Lung (tissue), 16 donors: ENCODE data around the gene HYLS1. TPM values are rescaled to one million over a fixed set of nuclear protein-coding genes. Genes with fewer than 3 reads are reported as not detected.
"Not testable (repeated sequence)": the region's sequence is repeated elsewhere in the genome, so short reads cannot be mapped to it uniquely, and the experiment has no call there.

ENCODE experiments used
- ATAC-seq: fragments of 200-7000 bp; cut with Tn5 transposase; one replicate; pipeline ENCODE4 v1.9.1; 2020; ENCODE audit warnings: moderate number of reproducible peaks; ENCODE audit not compliant: insufficient read depth, low FRiP score
- DNase-seq, 3 donors: peaks; one replicate each; pipeline ENCODE4 v3.0.0-alpha.2; 2013 to 2017
- H3K27ac ChIP-seq, 2 donors: one replicate each; pipeline ENCODE4 v1.5.1; 2013; ENCODE audit warnings: mild to moderate bottlenecking in 2 of 2, moderate library complexity in 2 of 2, control low read depth in 1 of 2, inconsistent platforms in 1 of 2, low read depth in 1 of 2, low read length in 1 of 2
- H3K27me3 ChIP-seq, 3 donors: one replicate each; pipeline ENCODE4 v1.5.1; 2013; ENCODE audit warnings: low read length in 2 of 3; ENCODE audit not compliant: control insufficient read depth in 3 of 3, insufficient read depth in 3 of 3
- H3K36me3 ChIP-seq, 4 donors: one replicate each; pipeline ENCODE4 v1.5.1; 2013; ENCODE audit warnings: low read length in 4 of 4, mild to moderate bottlenecking in 1 of 4, moderate library complexity in 1 of 4; ENCODE audit not compliant: control insufficient read depth in 4 of 4, insufficient read depth in 4 of 4
- H3K4me1 ChIP-seq, 5 donors: one replicate each; pipeline ENCODE4 v1.5.1; 2013; ENCODE audit warnings: low read length in 5 of 5, mild to moderate bottlenecking in 2 of 5, moderate library complexity in 1 of 5; ENCODE audit not compliant: control insufficient read depth in 5 of 5, insufficient read depth in 5 of 5
- H3K4me3 ChIP-seq: one replicate; pipeline ENCODE4 v1.5.1; 2013; ENCODE audit warnings: mild to moderate bottlenecking, control low read depth, moderate library complexity
- H3K9ac ChIP-seq, 2 donors: one replicate each; pipeline ENCODE4 v1.5.1; 2013; ENCODE audit warnings: low read length in 2 of 2, control low read depth in 1 of 2; ENCODE audit not compliant: insufficient read depth in 1 of 2
- H3K9me3 ChIP-seq, 4 donors: one replicate each; pipeline ENCODE4 v1.5.1; 2013; ENCODE audit warnings: low read length in 3 of 4, mild to moderate bottlenecking in 1 of 4, moderate library complexity in 1 of 4; ENCODE audit not compliant: control insufficient read depth in 4 of 4, insufficient read depth in 3 of 4
- CTCF ChIP-seq: IDR thresholded peaks from 2 replicates; pipeline ENCODE4 v1.5.1; 2012; ENCODE audit warnings: mild to moderate bottlenecking; ENCODE audit errors: control extremely low read depth, extremely low read depth
- WGBS, 2 donors: extraction: QIAGEN DNeasy Blood & Tissue Kit; methylation state at CpG; one replicate each; pipeline ENCODE4 v1.1.7; 2013; 5-methylcytosine and 5-hydroxymethylcytosine counted together
- long read RNA-seq, 5 donors: transcript quantifications; one replicate each; lab custom pipeline, GENCODE V29; 2026
- polyA plus RNA-seq, 2 donors: library from polyadenylated mRNA; stranded (reverse); fragments of 200-250 nt; gene quantifications; one replicate each; pipeline ENCODE4 v1.2.1, GENCODE V29; 2013
- total RNA-seq, 2 donors: library from RNA; depleted of rRNA in 1 of 2; stranded (reverse); fragments of >200 nt in 1 of 2; gene quantifications; one replicate each; pipeline ENCODE4 v1.2.1, GENCODE V29; 2014 to 2021
- donor health status: control.
- donor health status: control.
- donor health status: Bipolar disorder and iron deficiency.
- donor health status: healthy.
- donor health status: DM: yes; HTN: yes; CAD: no.

The HYLS1 gene
- 1 to 10 TPM; 1.6 to 2.4 TPM for total RNA-seq
- polyA plus RNA-seq, result 1 to 10 TPM; 1.5 to 2.6 TPM
- long read RNA-seq, donor 1, partial matches to known transcripts, result 12 of 16 reads
- long read RNA-seq, donor 1, other reads (novel, unspliced or antisense), result 0 of 16 reads
- long read RNA-seq, donor 2, transcript HYLS1-202 (3 exons, 2,061 nt), result major isoform, 5 of 5 reads
- long read RNA-seq, donor 2, partial matches to known transcripts, result 0 of 5 reads
- long read RNA-seq, donor 2, other reads (novel, unspliced or antisense), result 0 of 5 reads
- long read RNA-seq, donor 3, result 0 reads
- long read RNA-seq, donor 4, transcript HYLS1-202 (3 exons, 2,061 nt), result major isoform, 5 of 25 reads
- long read RNA-seq, donor 4, partial matches to known transcripts, result 20 of 25 reads
- long read RNA-seq, donor 4, other reads (novel, unspliced or antisense), result 0 of 25 reads
- long read RNA-seq, donor 5, partial matches to known transcripts, result 32 of 36 reads
- long read RNA-seq, donor 5, other reads (novel, unspliced or antisense), result 0 of 36 reads

DNA sequence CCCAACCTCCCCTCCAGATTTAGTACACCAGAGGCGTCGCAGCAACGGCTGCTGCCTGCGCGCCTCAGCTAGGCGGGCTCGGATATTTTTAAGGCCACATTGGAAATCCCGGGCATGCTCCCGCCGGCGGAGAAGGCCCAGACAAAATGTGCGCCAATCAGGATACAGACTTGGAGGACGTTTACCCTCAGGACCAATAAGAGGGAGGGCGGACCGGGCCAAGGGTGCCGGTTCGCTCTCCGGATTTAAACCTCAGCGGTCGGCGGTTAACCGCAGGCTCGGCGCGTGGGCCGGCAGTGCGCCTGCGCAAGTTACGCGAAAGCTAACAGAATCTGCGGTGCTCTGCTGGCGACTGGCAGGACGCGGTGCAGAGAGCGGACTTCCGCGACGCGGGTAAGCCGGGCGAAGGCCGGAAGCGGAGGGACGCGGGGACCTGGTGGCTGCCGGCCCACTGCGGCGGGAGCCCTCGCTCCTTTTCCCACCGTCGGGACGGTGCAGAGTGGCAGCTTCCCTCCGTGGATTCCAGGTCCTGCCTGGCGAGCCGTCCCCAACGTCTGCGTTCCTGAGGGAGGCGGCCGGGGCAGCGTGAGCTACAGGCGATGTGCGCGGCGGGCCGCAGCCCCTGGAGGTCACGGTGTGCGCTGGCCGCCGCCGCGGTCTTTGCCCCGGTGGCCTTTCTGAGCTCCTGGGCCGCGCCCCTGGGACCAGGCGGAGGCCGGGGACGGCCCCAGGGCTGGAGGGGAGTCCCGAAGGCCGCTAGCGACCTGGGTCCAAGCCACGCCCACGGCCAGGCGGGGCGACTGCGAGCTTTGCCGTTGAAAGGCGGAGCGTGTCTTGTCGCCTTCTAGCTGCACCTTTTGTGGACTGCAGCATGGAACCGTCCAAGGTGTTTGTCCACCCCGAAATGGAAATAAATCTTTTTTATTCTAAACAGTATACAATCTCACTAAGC, at the start of gene HYLS1:
TSS of gene HYLS1 (plus strand) at position 296 of the 952 bp plus-strand sequence. CDS start 11,701 bp downstream, outside the sequence.
- peak; percentile 10 for TF ChIP-seq CTCF
- H3K9me3 ChIP-seq, result no peaks in the 10 kb centered on the region
- WGBS, 2 donors, result 0% methylated on average over 79 to 91 of the region's 91 CpGs
- ATAC-seq (peak; percentile 97), DNase-seq (peak; percentile 94 to 97 (median 94))
- H3K4me1 ChIP-seq, result peaks cover 0 to 3% (median 0%) of the 10 kb centered on the region in 5 donors
- H3K9ac ChIP-seq, result peak within 1 kb of the TSS; percentile 65 to 69
- H3K27ac ChIP-seq, result peak within 1 kb of the TSS; percentile 95 to 99
- peak within 1 kb of the TSS; percentile 72 for H3K4me3 ChIP-seq
- no peaks in the 10 kb centered on the region for H3K27me3 ChIP-seq
- H3K36me3 ChIP-seq, result peaks cover 0 to 1% (median 1%) of the 10 kb centered on the region in 4 donors

GRCh38 chr11:125842321-125842948, 45.0 kb upstream of the HYLS1 start:
- no peaks in the 10 kb centered on the region for H3K4me1 ChIP-seq
- 67 to 72% methylated on average over 3 of the region's 3 CpGs for WGBS, 2 donors
- H3K36me3 ChIP-seq, result no peaks in the 10 kb centered on the region
- peaks cover 0 to 11% (median 7%) of the 10 kb centered on the region in 4 donors for H3K9me3 ChIP-seq
- no peak for TF ChIP-seq CTCF
- no peak overlapping the region for H3K4me3 ChIP-seq
- H3K27ac ChIP-seq, result no peak overlapping the region
- DNase-seq (peak in 2 of 3 donors; percentile 6 to 12), ATAC-seq (no peak)
- H3K9ac ChIP-seq, result no peak overlapping the region
- H3K27me3 ChIP-seq, result no peaks in the 10 kb centered on the region

DNA sequence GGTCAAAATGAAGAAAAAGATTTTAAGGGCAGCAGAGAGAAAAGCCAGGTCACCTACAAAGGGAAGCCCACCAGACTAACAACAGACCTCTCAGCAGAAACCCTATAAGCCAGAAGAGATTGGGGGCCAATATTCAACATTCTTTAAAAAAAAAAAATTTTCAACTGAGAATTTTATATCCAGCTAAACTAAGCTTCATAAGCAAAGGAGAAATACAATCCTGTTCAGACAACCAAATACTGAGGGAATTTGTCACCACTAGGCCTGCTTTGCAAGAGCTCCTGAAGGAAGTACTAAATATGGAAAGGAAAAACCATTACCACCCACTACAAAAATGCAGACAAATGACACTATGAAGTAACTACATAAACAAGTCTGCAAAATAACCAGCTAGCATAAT, 41.3 kb upstream of the HYLS1 start:
- Histone ChIP-seq H3K9ac (no peak overlapping the region), H3K27ac (no peak overlapping the region), H3K36me3 (no peaks in the 10 kb centered on the region), H3K27me3 (no peaks in the 10 kb centered on the region), H3K9me3 (peaks cover 0 to 13% (median 7%) of the 10 kb centered on the region in 4 donors), H3K4me1 (no peaks in the 10 kb centered on the region), H3K4me3 (no peak overlapping the region)
- DNase-seq (no peak), ATAC-seq (no peak)
- TF ChIP-seq CTCF, result no peak

DNA sequence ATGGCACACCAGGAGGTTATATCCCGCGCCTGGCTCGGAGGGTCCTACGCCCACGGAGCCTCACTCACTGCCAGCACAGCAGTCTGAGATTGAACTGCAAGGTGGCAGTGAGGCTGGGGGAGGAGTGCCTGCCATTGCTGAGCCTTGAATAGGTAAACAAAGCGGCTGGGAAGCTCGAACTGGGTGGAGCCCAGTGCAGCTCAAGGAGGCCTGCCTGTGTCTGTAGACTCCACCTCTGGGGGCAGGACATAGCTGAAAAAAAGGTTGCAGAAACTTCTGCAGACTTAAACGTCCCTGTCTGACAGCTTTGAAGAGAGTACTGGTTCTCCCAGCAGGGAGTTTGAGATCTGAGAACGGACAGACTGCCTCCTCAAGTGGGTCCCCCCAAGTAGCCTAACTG, 29.8 kb upstream of the HYLS1 start:
- H3K4me3 ChIP-seq, H3K27ac ChIP-seq, DNase-seq, H3K4me1 ChIP-seq, H3K27me3 ChIP-seq, H3K9ac ChIP-seq, ATAC-seq, H3K36me3 ChIP-seq, H3K9me3 ChIP-seq: not testable (repeated sequence)
- 82 to 86% methylated on average over 9 of the region's 9 CpGs for WGBS, 2 donors

DNA sequence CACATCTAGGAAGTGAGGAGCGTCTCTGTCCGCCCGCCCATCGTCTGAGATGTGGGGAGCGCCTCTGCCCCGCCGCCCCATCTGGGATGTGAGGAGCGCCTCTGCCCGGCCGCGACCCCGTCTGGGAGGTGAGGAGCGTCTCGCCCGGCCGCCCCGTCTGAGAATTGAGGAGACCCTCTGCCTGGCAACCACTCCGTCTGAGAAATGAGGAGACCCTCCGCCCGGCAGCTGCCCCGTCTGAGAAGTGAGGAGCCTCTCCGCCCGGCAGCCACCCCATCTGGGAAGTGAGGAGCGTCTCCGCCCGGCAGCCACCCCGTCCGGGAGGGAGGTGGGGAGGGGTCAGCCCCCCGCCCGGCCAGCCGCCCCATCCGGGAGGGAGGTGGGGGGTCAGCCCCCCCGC, 24.7 kb upstream of the HYLS1 start:
- not testable (repeated sequence) for H3K9me3 ChIP-seq, H3K9ac ChIP-seq, ATAC-seq, H3K4me3 ChIP-seq, H3K27me3 ChIP-seq, H3K27ac ChIP-seq, H3K36me3 ChIP-seq, DNase-seq, H3K4me1 ChIP-seq
- 95 to 98% methylated on average over 16 to 26 of the region's 33 CpGs for WGBS, 2 donors
